ENCODE measurements around the gene GPSM1.
A peak's percentile ranks its signal among the peaks of the same experiment; 100 is the strongest.

Gene GPSM1, protein sequence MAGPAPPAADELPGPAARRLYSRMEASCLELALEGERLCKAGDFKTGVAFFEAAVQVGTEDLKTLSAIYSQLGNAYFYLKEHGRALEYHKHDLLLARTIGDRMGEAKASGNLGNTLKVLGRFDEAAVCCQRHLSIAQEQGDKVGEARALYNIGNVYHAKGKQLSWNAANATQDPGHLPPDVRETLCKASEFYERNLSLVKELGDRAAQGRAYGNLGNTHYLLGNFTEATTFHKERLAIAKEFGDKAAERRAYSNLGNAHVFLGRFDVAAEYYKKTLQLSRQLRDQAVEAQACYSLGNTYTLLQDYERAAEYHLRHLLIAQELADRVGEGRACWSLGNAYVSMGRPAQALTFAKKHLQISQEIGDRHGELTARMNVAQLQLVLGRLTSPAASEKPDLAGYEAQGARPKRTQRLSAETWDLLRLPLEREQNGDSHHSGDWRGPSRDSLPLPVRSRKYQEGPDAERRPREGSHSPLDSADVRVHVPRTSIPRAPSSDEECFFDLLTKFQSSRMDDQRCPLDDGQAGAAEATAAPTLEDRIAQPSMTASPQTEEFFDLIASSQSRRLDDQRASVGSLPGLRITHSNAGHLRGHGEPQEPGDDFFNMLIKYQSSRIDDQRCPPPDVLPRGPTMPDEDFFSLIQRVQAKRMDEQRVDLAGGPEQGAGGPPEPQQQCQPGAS

DNA sequence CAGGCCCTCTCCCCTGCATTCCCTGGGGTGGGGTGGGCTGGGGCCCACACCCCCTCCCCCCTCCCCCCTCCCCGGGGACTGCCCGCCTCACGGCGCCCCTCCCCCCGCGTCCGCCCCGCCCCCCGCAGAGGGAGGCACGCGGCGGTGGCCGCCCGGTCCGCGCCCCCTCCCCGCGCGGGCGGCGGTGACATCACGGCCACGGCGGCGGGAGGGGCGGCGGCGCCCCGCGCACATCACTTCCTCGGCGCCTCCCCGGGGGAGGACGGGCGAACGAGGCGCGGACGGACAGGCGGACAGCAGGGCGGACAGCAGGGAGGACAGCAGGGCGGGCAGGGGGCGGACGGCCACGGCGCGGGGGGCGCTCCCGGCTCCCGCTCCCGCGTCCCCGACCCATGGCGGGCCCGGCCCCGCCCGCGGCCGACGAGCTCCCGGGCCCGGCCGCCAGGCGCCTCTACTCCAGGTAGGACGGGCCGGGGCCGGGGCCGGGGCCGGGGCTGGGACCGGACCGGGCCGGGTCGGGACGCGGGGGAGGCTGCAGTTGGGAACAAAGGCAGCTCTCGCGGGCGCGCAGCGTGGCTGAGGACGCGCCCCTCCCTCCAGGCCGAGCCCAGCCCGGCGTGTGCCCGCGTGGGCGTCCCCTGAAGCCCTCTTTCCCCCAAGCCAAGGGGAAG is at the start of gene GPSM1:
TSS of gene GPSM1 (plus strand) at position 236 of the 671 bp plus-strand sequence. CDS start at position 393, 157 bp downstream.
- no peak for DNase-seq

DNA sequence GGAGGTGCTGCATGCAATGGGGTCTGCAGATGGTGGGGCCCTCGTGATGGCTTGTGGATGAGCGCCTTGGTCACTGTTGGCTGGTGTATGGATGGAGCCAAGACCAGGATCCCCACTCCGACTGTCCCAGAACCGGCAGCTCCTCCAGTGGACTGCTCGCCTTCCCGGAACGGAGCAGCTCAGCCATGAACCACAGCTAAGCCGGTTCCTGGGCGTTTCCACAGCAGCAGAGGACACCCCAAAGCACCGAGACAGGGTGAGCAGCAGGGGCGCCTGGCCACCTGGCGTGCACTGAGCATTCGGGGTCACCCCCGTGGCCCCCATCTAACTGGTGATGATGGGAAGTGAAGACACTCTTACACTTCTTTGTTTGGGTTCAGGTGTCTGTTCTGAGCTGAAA is 49.6 kb upstream of the GPSM1 start:
- no peak for DNase-seq

DNA sequence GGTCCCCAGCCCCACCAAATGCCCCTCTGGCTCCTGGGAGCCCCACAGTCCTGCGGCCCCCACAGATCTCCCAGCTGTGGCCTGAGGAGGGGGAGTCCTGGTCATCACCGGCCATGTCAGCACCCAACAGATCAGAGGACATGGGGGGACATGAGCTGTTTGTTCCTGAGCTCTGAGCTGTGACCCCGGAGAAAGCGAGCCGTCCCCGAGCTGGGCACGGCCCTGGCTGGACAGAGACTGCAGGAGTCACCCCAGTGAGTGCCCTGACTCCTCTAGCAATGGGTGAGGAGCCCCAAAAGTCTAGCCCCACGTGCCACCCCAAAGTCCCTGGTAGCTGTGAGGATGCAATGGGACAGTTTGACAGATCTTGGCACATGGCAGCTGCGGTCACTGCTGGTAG is 49.1 kb upstream of the GPSM1 start:
- no peak for DNase-seq

DNA sequence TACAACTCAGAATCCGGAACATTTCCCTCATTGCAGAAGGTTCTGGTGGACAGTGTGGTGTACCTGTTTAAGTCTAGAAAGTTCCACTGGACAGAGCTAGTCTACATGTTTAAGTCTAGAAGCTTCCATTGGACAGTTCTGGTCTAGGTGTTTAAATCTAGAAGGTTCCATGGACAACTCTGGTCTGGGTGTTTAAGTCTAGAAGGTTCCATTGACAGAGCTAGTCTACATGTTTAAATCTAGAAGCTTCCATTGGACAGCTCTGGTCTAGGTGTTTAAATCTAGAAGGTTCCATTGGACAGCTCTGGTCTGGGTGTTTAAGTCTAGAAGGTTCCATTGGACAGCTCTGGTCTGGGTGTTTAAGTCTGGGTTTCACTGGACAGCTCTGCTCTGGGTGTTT is 48.4 kb upstream of the GPSM1 start:
- DNase-seq, result no peak

- no peak for DNase-seq
Measured at GRCh38 chr9:136279471-136279870, 47.9 kb upstream of the GPSM1 start.

DNA sequence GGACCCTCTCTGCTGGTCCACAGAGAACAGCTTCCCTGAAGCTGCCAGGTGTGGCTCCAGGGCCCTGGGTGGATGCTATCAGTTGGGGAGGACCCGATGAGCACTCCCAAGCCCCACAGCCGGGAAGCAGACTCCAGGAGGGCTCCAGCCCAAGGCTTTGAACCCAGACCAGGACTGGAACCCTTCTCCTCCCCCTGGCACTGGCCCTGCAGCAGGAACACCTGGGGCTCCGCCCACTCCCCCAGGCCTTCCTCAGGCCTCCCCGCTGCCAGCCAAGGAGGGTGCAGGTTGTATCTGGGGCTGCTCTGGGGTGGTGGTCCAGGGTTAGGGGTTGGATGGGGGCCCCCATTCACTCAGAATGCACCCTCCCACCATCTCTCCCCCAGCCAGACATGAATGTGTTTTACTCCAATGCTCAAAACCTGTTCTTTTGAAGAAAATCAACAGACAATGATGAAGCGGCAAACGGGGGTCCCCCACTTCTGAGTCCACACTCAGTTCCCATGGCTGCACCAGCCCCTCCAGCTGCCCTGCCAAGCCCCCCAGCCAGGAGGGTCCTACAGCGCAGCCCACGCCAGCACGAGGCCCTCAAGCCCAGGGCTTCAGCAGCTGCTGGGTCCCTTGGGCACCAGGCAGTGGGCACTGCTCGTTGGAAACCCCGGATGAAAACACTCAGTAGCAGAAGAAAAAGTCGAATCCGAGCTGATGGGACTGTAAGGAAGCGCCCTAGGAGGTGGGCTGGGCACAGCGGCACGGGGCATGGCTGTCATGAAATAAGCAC is 46.6 kb upstream of the GPSM1 start:
- DNase-seq, result no peak

- DNase-seq, result no peak
Measured at GRCh38 chr9:136281421-136282271, 45.7 kb upstream of the GPSM1 start.

DNA sequence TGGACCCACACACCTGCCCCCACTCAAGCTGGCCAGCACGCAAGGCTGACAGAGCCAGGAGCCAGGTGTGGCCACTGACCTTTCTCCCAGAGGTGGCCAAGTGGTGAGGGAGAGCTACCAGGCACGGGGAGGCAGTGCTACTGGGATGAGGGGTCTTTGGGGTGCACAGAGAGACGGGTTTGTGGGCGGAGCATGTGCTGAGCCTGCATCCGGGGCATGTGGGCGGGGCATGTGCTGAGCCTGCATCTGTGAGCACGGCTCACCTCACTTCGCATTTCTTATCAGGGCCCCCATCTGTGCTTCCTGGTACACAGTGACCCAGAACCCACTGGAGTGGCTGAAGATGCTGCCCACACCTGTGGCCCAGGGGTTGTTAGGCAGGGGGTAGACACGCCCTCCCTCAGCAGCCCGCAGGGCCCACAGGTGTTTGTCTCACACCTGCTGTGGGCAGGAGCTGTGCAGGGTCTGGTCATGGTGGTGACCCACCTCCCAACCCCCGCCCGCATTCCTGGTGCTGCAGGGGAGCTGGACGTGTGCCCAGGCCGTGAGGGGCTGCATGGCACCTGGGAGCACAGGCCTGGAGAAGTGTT is 45.0 kb upstream of the GPSM1 start:
- peak; percentile 24 for DNase-seq

GRCh38 chr9:136283291-136284235 is 43.8 kb upstream of the GPSM1 start:
- peak; percentile 77 for DNase-seq

GRCh38 chr9:136284311-136284710 is 43.0 kb upstream of the GPSM1 start:
- DNase-seq, result no peak

DNA sequence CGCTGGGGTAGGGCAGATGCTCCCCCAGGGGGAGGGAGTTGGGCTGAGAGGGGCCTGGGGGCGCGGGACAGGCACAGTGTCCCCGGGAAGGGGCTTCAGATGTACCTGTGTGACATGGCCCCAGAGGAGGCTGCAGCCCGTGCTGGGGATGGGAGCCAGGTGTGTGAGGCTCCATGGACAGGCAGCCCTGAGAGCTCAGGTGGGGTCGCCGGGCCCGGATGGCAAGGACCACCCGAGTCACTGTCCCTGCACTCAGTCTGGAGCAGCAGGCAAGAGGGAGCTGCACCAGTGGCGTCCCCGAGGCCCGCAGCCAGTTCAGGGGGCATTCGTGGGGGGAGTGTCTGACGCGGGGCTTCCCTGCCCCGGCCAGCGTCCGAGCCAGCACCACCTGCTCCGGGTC is 42.4 kb upstream of the GPSM1 start:
- DNase-seq, result no peak

- DNase-seq, result no peak
Measured at GRCh38 chr9:136285501-136286358, 41.6 kb upstream of the GPSM1 start.

DNA sequence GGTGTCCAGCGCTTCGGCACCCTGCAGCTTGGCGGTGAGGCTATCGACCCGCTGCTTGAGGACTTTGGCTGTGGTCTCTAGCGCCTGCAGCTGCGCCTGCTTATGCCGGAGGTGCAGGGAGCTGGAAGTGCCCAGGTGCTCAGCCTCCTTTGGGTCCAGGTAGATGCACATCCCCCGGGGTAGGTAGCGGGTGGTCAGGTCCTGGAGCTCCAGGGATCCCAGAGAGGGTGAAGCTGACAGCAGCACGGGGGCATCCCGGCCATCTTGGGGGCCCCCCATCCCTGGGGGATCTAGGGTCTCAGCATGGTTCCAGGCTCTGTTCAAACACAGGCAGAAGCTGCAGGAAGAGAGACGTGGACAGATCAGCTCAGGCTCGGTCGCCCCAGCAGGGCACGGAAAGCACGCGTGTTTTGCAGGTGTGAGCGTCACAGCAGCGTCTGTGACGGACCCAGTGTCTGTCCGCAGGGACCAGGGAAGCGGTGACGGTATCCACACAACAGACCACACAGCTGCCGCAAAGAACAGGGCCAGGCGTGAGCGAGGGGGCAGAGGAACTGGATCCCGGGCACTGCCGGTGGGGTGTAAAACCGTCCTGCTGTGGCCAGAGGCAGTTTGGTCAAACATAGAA is 40.9 kb upstream of the GPSM1 start:
- DNase-seq, result no peak

DNA sequence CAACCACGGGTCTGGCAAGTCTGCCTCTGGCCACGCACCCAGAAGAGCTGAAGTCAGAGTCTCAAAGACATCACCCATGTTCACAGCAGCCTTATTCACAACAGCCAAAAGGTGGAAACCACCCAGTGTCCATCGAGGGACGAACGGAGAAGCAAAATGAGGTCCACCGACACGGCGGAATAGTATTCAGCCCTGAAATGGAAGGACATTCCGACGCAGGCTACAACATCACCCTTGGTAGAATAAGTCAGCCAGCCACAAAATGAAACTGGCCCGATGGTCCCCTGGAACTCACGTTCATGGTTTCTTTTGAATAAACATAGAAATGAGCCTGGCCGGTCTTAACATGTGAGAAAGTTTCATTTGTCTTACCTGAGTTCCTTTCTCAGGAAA is 40.4 kb upstream of the GPSM1 start:
- DNase-seq, result no peak

DNA sequence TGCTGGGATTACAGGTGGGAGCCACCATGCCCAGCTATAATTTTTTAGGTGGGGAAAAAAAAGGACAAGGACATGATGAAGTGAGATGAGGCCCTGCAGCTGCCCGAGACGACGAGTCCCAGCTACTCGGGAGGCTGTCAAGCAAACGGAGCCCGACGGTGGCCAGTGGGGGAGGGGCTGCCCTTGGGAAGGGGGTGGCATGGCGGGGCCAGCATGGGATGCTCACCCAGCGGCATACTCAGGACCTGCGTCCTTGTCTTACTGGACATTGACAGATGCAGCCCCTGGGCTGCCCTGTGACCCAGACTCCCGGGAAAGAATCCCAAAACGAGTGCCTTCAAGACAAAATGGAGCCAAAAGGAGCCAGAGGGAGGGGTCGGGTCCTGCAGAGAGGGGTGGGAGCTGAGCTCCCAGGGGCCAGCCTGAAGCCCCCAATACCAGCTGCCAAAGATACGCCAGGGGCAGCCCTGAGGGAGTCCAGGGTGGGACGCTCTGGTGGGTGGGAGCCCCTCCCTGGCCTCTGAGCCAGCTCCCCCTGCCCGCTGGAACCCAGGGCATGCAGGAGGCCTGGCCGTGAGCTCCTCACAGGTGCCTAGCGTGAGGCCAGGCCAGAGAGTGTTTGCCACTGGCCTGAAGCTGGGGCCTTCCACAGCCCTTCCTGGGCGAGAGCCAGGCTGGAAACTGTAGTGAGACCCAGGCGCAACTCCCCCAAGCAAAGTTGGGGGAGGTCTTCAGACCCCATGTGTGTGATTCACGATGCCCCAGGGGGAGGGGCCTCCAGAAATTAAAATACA is 39.2 kb upstream of the GPSM1 start:
- DNase-seq, result peak; percentile 67

GRCh38 chr9:136289651-136290507 is 37.5 kb upstream of the GPSM1 start:
- no peak for DNase-seq

DNA sequence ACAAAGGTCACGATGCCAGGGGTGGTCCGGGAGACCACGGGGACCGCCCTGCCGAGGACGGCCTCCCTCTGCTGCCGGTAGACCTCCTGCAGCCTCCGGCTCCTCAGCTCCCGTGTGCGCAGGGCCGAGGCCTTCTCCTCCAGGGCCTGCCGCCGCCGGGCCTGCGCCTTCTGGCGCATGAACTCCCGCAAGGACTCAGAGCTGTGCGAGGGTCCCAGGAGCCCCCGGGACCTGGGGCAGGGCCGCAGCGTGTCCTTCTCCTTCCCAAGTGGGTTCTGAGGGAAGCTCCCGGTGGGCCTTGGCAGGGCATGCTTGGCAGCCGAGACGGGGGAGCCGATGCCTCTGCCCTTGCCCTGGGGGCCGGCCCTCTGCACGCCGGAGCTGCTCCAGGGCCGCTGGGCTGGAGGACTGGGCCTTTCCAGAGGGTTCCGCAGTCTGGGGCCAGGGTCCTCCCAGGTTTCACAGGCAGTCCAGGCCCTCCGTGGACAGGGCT is 36.8 kb upstream of the GPSM1 start:
- no peak for DNase-seq
